BE2C (cell line): ENCODE measurements around the gene OXSR1.

ENCODE experiments used
- DNase-seq: peaks from one replicate; pipeline ENCODE4 v3.0.0-alpha.2; 2020
- H3K27me3 ChIP-seq: fragments of 250-450 bp; sonication (Bioruptor Pico); 2 replicates; pipeline ENCODE4 v1.5.1; 2020; ENCODE audit warnings: mild to moderate bottlenecking
- H3K36me3 ChIP-seq: fragments of 250-450 bp; sonication (Bioruptor Pico); 2 replicates; pipeline ENCODE4 v1.5.1; 2020; ENCODE audit warnings: mild to moderate bottlenecking
- H3K4me1 ChIP-seq: fragments of 250-450 bp; sonication (Bioruptor Pico); 2 replicates; pipeline ENCODE4 v1.5.1; 2020
- H3K4me3 ChIP-seq: 2 replicates; pipeline ENCODE4 v1.5.1; 2011; ENCODE audit warnings: low read depth, low read length
- H3K9me3 ChIP-seq: fragments of 250-450 bp; sonication (Bioruptor Pico); 2 replicates; pipeline ENCODE4 v1.5.1; 2020
- TF ChIP-seq, protein P1 (sequence below): IDR thresholded peaks from 2 replicates; pipeline ENCODE4 v1.5.1; 2012; ENCODE audit warnings: mild to moderate bottlenecking, low read depth, low read length

The OXSR1 gene

DNA sequence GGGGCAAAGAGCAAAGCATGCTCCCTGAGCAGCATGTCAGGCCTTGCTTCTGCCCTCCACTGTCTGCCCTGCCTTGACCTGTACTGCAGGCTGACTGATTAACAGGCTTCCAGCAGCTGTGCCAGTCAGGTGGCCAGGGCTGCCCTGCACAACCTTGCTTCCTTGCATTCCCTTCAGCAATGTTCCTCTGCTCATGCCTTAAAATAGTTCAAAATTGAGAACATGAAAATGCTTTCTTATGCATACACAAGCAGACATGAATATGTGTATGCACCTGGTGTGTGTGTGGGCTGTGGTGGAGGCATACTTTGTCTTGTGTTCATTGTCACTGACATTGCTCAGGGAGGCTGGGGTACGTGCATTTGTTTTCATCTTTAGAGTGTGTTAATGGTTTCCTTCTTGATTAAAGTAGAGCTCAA is 99.0 kb downstream of the OXSR1 start:
- H3K9me3 ChIP-seq = no peaks in the 10 kb centered on the region
- DNase-seq = no peak
- TF ChIP-seq, protein P1, sequence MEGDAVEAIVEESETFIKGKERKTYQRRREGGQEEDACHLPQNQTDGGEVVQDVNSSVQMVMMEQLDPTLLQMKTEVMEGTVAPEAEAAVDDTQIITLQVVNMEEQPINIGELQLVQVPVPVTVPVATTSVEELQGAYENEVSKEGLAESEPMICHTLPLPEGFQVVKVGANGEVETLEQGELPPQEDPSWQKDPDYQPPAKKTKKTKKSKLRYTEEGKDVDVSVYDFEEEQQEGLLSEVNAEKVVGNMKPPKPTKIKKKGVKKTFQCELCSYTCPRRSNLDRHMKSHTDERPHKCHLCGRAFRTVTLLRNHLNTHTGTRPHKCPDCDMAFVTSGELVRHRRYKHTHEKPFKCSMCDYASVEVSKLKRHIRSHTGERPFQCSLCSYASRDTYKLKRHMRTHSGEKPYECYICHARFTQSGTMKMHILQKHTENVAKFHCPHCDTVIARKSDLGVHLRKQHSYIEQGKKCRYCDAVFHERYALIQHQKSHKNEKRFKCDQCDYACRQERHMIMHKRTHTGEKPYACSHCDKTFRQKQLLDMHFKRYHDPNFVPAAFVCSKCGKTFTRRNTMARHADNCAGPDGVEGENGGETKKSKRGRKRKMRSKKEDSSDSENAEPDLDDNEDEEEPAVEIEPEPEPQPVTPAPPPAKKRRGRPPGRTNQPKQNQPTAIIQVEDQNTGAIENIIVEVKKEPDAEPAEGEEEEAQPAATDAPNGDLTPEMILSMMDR = no peak
- H3K4me3 ChIP-seq = no peak overlapping the region
- no peaks in the 10 kb centered on the region for H3K36me3 ChIP-seq
- no peaks in the 10 kb centered on the region for H3K27me3 ChIP-seq
- no peaks in the 10 kb centered on the region for H3K4me1 ChIP-seq

DNA sequence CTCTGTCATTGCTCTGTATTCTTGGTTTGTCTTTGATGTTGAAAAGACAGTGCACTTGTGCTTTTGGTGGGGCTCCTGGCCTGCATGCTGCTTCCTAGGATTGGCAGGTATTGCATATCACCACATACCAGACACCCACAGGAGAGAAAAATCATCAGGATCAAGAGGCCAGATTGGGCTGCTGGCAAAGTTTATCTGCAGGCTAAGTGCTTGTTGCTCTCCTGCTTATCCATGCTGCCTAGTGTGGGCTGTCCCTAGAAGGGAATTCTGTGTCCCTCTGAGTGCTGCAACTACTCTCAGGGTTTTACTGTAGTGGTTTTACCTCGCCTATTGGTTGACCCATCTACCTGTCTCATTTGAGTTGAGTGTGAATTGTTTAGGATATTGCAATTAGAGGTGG is 99.4 kb downstream of the OXSR1 start:
- H3K36me3 ChIP-seq = no peaks in the 10 kb centered on the region

DNA sequence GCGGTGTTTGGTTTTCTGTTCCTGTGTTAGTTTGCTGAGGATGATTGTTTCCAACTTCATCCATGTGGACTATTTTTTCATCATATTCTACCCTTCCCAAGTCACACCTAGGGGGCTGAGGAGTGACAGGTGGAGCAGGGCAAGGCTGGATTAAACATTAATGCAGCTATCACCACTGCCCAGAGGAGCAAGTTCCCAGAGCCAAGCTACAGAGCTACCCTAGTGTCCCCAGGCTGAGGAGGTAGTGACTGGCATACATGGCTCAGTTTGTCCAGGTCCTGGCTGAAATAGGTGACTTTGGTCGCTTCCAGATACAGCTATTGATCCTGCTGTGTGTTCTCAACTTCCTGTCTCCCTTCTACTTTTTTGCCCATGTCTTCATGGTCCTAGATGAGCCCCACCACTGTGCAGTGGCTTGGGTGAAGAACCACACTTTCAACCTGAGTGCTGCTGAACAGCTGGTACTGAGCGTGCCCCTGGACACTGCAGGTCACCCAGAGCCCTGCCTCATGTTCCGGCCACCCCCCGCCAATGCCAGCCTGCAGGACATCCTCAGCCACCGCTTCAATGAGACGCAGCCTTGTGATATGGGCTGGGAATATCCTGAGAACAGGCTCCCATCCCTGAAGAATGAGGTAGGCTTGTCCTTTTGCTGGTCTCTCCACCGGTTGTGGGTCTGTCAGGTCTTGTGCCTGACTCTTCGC is 100.4 kb downstream of the OXSR1 start, which contains the start of gene SLC22A13:
TSS of gene SLC22A13 (plus strand) at position 209 of the 704 bp plus-strand sequence. CDS start at position 258, 49 bp downstream.
- H3K27me3 ChIP-seq = no peaks in the 10 kb centered on the region
- no peak within 1 kb of the TSS for H3K4me3 ChIP-seq
- TF ChIP-seq, protein P1 = no peak
- no peaks in the 10 kb centered on the region for H3K9me3 ChIP-seq
- no peak for DNase-seq
- no peaks in the 10 kb centered on the region for H3K36me3 ChIP-seq
- H3K4me1 ChIP-seq = no peaks in the 10 kb centered on the region

More for the DNA sequence above, 99.4 kb downstream of the OXSR1 start:
- Histone ChIP-seq H3K9me3 (no peaks in the 10 kb centered on the region), H3K4me3 (no peak overlapping the region), H3K4me1 (no peaks in the 10 kb centered on the region), H3K27me3 (no peaks in the 10 kb centered on the region)
- TF ChIP-seq, protein P1 = no peak
- no peak for DNase-seq

DNA sequence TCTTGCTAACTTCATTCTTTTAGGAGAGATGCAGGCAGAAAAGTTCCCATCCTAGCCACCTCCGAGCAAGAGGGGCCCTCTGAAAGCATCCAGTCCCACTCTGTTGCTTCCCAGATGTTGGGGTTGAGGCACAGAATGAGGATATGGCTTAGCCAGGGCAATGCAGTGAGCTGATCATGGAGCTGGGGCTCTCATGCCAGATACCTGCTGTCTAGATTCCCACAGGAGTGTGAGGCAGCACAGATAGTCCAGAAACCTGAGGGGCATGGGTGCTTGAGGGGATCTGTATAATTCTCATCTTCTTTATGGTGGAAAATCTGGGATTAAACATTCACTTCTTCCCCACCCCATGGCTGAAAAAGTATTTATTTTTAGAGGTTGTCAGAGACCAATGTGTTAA is 101.5 kb downstream of the OXSR1 start:
- no peak overlapping the region for H3K4me3 ChIP-seq
- H3K27me3 ChIP-seq = no peaks in the 10 kb centered on the region
- H3K9me3 ChIP-seq = no peaks in the 10 kb centered on the region
- no peak for DNase-seq
- no peaks in the 10 kb centered on the region for H3K36me3 ChIP-seq
- TF ChIP-seq, protein P1 = no peak
- no peaks in the 10 kb centered on the region for H3K4me1 ChIP-seq

DNA sequence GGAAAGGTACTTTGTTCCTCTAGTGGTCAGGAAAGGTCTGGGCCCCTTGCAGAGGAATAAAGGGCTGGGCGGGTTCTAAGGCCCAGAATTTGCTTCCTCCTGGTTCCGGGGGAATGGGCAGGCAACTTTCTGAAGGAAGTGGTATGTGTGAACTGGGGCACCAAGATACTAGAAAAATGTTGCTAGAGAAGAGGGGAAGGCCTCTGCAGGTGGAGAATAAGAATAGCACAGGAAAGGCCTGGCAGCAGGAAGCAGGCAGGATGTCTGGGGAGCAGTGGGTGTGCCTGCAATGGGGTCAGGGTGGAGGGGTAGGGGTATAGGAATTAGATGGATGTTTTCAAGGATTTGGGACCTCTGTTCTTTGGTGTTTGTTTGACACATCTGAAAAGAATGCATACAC is 102.3 kb downstream of the OXSR1 start:
- H3K4me3 ChIP-seq = no peak overlapping the region
- no peaks in the 10 kb centered on the region for H3K4me1 ChIP-seq

DNA sequence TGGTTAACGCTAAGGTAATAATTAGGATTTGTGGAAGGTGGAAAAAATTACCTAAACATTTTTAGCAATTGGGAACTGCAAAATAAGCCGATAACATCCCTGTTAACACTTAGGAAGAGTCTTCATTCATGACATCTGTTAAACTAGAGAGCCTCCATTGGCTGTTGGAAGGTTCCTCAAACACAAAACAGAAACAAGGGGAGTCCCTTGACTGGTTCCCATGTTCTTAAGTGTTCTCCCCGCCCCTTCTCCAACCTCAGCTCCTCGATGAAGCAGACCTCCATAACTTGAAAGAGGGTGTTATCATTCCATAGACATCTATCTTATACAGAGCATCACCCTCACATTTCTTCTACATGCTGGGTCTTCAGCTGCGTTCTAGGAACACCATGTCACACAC is 102.8 kb downstream of the OXSR1 start:
- TF ChIP-seq, protein P1 = no peak
- H3K4me1 ChIP-seq = no peaks in the 10 kb centered on the region
- no peak for DNase-seq
- no peak overlapping the region for H3K4me3 ChIP-seq
- no peaks in the 10 kb centered on the region for H3K36me3 ChIP-seq
- H3K9me3 ChIP-seq = no peaks in the 10 kb centered on the region
- H3K27me3 ChIP-seq = no peaks in the 10 kb centered on the region

More for the DNA sequence above, 102.3 kb downstream of the OXSR1 start:
- Histone ChIP-seq H3K36me3 (no peaks in the 10 kb centered on the region), H3K9me3 (no peaks in the 10 kb centered on the region), H3K27me3 (no peaks in the 10 kb centered on the region)
- no peak for DNase-seq
- TF ChIP-seq, protein P1 = no peak
